COLO668 (cell line): ENCODE results near the gene NNT.

Source experiments
- DNase-seq: peaks from one replicate; lab custom pipeline; 2025; ENCODE audit not compliant: unreplicated experiment; lab: John Stamatoyannopoulos, UW

NNT gene

DNA sequence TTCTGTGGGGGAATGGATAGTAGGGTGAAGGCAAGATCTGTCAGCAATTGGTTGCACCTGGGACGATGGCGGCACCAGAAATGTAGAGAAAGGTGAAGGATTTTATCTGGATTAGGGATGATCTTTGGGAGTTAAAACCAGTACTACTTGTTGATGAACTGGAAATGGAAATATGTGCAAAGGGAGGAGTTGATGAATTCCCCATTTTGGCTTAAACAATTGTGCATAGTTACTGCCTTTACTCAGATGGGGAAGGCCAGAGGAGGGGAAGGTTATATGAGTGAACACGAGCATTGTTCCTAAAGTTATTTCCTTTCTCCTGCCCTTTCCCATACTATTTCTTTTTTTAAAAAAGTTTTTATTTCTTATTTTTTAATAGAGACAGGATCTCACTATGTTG is 19.1 kb downstream of the NNT start:
- no peak for DNase-seq

DNA sequence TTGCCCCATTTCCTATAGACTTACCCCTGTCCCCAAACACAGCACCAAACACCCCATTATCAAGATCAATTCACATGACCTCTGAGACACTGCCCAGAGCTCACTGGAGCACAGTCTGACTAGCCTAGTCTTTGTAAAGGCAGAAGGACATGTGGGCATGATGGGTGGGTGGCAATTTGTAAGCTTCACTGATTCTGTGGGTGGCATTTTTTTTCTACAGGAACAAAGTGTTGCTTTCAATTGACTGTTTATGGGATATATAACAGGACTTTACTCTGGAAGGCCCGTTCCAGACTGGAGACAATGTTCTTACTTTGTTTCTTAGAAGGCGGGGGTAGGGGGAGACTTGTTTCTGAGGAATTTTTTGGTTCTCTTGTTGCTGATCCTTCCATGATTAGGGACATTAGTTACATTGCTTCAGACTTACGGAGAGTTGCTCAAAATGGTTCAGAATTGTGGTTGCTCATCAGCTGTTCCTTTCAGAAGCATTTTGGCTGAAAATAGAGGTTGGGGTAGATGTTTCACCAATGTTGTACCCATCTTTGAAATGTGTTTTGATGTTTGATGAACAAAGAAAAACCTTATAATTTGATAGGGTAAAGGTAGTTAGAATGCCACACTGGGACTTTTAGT is 20.2 kb downstream of the NNT start:
- no peak for DNase-seq

DNA sequence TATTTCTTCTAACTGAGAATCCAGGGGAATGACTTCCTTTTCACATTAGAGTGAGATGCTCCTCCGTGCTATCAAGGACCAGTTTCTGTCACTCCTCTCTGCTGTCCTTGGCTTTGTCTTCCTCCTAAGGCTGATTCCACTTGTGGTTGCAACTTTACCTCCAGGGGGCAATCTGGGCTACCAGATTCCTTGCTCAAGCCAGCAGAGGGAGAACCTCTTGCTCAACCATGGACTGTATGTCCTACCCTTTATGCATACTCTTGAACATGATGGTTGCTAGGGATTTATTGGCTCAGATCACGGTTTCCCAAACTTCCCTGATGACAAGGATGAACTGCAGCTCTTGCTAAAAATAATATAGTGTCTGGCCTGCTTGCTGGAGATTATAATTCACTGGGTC is 24.0 kb downstream of the NNT start:
- peak; percentile 11 for DNase-seq

DNA sequence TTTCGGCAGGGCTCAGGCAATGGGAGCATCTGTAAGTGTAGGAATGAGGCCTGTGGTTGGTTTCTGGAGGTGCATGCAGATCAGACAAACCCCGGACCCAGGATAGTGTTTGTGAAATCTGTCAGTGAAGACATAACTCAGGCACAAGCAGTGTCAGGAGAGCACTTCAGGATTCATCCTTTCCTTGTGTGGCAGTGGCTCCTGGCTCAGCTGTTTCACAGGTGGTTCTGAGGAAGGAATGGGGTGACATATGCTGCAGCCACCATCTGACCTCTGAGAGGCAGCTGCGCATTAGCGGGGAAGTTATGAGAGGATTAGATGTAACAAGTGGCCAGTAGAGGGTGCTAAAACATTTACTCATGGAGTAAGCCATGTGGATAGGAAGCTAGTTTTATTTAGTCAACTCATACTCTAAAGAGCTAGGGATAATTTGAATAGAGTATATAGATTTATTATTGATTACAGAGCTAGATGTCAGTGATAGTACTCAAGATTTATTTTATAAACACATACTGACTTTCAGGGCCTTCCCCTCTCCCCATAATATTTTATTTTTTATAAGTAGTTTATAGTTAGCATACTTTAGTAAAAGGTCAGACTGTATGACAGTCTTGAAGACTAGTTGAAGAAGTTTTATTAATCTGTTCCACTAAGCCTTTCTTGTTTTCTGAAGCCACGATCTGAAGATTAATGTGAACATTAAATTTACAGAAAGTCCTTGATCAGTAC is 28.4 kb downstream of the NNT start:
- DNase-seq: peak; percentile 37

DNA sequence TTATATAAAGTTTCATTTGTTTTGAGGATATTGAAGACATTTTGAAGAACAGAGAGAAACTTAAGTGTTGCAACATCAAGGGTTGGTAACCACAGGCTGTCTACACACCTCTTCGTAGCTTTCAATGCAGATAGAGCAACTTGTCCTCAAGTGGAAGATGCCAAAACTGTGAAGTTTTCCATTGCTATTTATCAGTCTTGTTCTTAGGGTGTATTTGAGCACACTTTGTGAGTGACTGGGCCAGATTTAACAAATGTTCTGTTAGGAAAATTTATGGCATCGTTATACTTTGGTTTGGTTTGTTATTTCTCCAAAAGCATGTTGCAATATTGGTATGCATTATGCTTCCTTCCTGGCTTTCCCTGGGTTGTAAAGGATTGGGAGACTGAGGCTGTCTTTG is 31.6 kb downstream of the NNT start:
- DNase-seq: no peak

DNA sequence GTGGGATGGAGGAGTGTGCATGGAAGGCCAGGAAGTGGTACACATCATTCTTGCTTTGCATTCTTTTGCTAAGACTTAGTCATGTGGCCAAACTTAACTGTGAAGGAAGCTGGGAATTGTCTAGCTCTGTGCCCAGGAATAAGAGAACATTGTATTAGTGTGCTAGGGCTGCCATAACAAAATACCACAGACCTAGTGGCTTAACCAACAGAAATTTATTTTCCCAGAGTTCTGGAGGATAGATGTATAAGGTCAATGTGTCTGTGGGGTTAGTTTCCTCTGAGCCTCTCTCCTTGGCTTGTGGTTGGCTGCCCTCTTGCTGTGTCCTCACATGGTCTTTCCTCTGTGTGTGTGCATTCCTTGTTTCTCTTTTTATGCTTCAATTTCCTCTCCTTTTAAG is 32.4 kb downstream of the NNT start:
- DNase-seq: no peak

DNA sequence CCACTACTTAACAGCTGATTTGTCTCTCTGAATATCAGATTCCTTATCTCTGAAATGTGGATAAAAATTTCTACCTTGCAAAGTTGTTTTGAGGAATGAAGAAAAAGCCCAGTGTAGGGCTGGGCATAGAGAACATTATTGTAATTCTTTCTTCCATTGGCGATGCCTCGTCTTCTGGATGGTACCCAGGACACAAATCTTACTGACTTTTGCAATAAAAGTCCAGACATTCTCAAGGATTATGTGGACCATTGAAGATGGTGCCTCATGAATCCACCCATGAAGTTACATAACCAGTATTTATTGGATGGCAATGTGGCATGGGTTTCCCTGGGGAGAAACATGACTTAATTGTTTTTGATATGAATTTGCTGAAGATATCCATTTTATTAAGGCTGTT is 33.1 kb downstream of the NNT start:
- DNase-seq: no peak

DNA sequence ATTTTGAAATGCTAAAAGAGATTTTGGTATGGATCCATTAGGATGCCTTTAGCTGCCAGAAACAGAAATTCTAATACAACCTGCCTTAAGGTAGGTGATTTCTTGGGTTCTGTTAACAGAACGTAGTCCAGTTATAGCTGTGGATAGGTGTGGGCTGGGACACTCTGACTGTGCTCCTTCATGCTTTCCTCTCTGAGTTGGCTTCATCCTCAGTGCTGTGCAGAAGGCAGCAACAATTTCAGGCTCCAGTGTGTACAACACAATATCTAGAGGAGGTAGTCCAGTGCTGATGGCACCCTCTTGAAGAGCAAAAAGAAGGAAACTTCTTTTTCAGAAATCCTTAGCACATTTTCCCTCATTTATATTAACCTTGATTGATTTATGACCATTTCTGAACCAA is 34.4 kb downstream of the NNT start:
- DNase-seq: no peak

DNA sequence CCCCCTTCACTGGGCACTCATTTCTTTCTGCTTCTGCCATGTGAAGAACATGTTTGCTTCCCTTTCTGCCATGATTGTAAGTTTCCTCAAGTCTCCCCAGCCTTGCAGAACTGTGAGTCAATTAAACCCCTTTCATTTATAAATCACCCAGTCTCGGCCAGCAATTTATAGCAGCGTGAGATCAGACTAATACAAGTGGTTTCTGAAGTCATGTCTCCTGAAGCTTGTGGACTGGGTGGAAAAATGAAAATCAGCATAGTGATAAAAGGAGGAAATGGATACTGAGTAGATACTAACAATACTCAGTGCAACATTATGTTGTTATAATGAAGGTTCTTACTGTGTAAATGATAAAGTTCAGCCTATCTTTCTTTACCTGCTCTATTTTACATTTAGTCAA is 35.1 kb downstream of the NNT start:
- no peak for DNase-seq

DNA sequence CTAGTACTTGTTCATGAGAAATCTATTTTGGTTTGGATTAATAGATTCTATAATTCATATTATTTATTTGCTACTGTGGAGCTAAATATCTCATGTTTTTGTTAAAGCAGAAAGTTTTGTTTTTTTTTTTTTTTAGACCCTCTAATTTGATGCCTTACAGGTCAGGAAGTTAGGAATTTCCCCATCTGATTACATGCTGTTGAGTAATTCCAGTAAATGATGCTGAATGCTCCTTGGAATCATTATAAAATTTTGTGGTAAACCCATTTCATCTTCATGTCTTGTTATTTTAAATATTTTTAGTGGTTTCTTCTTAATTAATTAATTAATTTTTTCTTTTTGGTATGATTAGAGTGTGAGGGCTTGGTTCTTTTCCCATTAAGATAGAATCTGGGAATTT is 35.6 kb downstream of the NNT start:
- no peak for DNase-seq

DNA sequence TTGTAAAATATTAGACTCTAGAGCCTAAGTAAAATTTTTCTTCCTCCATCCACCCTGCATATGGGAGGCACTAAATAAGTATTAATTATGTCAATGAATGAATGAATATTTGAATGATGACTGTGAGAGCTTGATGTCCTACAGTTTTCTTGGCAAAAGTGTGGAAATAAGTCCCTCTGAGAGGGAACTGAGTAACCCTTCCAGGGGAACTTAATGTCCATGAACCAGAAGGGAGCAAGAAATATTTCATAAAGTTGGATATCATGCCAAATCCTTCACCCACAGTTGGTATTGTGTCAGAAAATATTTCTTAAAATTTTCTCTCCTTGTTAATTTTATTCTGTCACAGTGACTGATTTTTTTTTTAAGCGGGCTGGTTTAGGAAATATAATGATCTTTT is 36.6 kb downstream of the NNT start:
- no peak for DNase-seq

DNA sequence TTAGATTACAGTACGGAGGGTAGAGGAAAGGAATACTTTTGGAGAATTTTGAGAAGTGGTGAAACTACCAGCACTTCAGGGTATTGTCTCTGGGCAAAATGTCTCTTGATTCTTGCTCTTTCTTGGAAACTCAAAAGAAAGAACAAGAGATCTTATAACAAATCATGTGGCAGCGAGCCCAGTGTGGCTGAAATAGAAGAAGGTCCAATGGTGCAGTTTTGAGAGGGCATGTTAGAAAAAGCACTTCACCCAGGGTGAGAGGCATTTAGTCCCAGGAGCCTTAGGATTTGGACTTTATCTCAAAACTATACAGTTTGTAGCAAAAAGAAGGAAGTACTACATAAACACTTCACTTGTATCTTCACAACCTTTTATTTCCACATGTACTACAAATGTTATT is 39.4 kb downstream of the NNT start:
- DNase-seq: no peak

DNA sequence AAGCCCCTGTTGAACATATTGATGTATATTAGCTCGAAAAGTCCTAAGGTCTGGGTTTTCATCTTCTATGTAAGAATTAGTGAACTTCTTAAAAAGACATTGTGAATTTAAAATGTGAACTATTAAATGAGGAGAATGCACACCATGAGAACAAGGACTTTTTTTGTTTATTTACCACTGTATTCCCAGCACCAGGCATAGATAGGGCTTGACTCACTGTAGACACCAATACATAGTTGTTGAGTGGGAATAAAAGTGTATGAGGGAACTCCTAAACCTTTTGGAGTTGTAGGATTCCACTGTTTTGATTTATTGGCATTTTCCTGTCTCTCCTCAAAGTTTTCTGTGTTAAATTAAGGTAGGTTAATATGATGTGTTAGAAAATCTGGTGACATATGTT is 40.3 kb downstream of the NNT start:
- DNase-seq: no peak

DNA sequence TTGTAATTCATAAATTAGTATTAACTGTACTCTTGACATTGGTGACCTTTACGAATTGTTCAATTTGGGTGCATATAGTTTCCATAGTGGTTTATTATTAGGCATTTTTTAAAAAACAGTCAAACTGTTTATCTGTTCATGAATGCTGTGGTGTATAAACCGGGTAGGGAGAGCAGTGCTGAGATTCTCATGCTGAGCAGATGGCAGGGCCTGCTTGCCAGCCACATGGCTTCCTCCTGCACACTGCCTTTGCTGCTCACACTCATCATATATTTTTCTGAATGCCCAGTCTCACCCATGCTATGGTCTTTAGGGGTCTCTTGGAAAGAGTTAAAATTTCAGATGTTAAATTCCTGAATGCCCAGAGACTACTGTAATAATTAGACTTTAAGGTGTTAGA is 40.8 kb downstream of the NNT start:
- DNase-seq: no peak

DNA sequence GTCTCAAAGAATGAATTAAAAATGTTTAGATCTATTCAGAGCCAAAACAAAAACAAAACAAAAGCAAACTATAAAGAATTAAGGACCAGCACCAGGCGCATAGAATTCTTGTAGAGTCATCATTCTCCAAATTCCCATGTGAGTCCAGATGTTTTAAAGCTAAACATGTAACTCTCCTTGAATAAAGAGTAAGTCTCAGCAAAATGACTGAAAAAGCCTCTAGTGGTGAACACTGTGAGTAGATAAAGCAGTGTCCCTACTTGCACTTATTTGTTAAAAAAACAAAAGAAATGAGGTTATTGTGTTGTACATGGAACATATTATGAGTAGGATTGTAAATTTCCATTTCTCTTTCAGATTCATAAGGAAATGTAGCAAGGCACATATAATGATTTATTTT is 44.0 kb downstream of the NNT start:
- no peak for DNase-seq

DNA sequence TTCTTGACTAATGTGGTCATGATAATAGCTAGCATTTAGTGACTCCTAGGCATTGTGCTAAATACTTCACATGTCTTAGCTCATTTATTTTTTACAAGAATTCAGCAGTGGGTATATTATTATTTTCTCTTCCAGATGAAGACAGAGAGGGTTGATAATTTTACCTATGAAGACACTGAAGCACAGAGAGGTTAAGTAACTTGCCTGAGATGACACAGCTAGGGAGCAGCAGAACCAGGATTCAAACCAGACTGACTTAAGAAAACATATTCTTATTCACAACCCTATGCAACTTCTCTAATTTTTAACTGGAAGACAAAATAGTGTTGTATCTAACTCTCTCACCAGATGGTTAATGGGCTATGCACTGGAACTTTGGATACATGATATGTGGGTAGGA is 44.8 kb downstream of the NNT start:
- DNase-seq: no peak

DNA sequence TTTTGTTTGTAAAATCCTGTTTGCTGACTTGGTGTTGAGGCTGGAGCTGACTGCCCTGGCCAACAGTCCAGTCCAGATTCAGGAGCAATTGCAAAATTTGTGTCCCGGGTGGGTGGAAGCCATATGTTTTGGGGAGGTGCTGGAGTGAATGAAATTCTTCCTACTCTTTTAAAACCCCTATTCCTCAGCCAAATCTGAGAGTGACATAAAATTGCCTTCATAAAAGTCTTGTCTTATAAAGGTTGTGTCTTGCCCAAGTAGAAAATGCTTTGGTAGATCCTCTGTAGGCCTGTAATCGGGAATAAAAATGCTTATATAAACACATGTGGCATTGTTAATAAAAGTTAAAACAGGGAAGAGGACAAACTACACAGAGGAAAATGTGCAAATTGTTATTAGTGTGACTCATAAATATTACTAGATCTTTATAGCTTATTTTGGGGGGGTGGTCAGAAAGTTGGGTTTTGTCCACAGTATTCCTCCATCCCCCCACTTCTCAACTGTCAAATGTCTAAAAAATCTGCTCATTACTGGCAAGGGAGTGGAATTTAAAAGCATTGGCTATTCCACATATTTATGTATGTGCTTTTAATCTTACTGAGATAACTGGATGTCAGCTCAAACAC is 45.6 kb downstream of the NNT start:
- no peak for DNase-seq

DNA sequence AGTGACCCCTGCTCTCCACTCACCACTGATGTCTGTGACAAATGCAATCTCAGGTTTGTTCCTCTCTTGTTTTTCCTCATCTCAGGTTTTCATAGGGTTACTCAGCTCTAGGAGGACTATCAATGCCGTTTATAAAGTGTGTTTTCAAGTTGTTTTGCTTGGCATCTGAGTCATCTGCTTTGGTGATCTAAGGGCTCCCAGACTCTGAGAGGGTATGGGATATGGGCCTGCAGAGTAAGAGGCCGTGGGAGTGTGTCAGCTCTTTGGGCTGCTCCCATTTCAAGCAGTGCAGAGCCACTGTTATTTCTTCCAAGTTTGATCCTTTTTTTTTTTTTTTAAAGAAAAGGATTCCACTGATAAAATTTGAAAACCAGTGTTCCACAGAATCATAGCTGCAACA is 46.3 kb downstream of the NNT start:
- no peak for DNase-seq

DNA sequence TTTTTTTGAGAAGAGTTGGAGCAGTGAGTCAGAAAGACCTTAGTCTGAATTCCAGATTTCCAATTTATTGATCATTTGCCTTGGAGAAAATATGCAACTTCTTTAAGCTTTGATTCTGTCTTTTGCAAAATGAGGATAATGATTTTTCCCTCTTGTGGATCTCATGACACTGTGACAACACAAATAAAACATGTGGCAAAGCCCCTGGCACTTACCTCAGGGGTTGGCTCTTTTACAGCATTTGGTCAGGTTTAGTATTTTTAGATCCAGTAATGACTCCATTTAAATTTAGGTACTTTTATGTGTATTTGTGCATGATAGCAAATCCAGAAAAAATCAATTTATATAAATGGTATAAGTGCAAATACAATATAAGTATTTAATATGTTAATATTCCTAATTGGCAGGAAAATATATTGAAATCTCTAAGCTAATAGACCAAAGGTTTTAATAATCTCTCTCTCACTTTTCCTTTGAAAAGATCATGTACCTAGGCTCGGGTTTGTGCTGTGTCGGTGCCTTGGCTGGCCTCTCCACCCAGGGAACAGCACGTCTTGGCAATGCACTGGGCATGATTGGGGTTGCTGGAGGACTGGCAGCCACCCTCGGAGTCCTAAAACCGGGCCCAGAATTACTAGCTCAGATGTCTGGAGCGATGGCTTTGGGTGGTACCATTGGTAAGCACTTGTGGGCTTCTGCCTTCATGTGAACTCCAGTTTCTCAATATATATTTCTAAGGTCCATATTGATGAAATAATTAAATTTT is 49.7 kb downstream of the NNT start:
- no peak for DNase-seq

DNA sequence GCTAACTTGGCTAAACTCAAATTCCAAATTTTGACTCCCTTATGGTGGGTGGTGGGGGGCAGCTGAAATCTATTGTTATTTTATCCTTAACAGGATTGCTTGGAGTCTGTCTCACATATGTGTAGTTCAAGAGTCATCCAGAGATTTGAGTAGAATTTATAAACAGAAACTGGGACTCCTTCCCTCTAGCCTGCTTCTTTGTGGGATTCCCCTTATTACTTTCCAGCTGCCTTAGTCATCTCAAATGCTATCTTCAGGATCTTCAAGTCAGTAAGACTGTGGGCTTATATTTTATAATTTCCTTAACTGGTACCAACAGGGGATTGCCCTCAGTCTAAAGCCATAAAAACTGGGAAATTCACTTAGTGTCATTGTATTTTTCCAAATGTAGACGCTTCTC is 55.5 kb downstream of the NNT start:
- DNase-seq: no peak

DNA sequence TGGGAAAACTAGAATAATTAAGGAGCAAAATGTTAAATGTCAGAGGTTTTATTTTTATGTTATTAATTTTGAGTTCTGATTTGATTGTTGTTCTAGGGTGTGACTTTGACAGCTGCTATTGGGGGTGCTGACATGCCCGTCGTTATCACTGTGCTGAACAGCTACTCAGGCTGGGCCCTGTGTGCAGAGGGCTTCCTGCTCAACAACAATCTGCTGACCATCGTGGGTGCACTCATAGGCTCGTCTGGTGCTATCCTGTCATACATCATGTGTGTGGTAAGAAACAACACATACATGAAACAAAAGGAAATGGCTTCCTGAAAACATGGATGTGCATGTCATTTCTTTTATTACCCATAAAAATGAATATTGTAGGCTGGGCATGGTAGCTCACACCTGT is 56.1 kb downstream of the NNT start:
- no peak for DNase-seq

DNA sequence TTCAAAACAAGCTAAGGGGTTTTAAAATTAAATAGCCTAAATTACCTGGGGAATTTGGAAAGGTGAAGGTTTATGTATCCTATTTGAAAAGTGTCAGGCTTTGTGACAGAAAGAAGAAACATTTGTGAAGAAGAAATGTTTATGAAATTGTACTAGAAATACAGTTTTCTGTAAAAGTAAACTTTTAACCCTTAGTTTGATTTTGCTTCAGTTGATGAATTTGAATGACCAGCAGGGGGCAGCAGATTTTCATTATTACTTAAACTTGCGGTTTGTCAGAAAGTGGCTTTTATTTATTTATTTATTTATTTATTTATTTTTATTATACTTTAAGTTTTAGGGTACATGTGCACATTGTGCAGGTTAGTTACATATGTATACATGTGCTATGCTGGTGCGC is 58.1 kb downstream of the NNT start:
- peak; percentile 4 for DNase-seq
